AG04450 (cell line): ENCODE results near the gene PPOX. TPM values are rescaled to one million over a fixed set of nuclear protein-coding genes. Genes with fewer than 3 reads are reported as not detected.

Experiments
- CTCF ChIA-PET: fragments of 300-600, 350-600 bp; formaldehyde crosslinking; extraction: SDS; loops from one replicate; lab custom pipeline; 2022; ENCODE audit warnings: antibody characterized with exemption, inconsistent platforms; lab: Charles Lee
- POLR2A ChIA-PET: fragments of 350-600 bp; formaldehyde crosslinking; extraction: SDS; loops from one replicate; lab custom pipeline; 2021; ENCODE audit warnings: antibody characterized with exemption, inconsistent platforms; lab: Yijun Ruan, JAX
- DNase-seq: peaks from one replicate; pipeline ENCODE4 v3.0.0-alpha.2; 2011; ENCODE audit warnings: low read depth, low spot score
- H3K27ac ChIP-seq: one replicate; pipeline ENCODE4 v1.5.1; 2012; ENCODE audit warnings: low read depth, low read length, control low read depth
- H3K27me3 ChIP-seq: one replicate; pipeline ENCODE4 v1.6.0; 2012; ENCODE audit warnings: low read length; ENCODE audit not compliant: control insufficient read depth, insufficient read depth
- H3K4me3 ChIP-seq: 2 replicates; pipeline ENCODE4 v1.5.1; 2011; ENCODE audit warnings: mild to moderate bottlenecking, low read depth, low read length, control low read depth
- H3K9me3 ChIP-seq: 2 replicates; pipeline ENCODE4 v1.5.1; 2012; ENCODE audit warnings: low read length; ENCODE audit not compliant: control insufficient read depth, insufficient read depth
- CTCF ChIP-seq: IDR thresholded peaks from 2 replicates; pipeline ENCODE4 v1.5.1; 2011; ENCODE audit warnings: low read depth, low read length, control low read depth, inconsistent platforms
- polyA plus RNA-seq: library from polyadenylated mRNA; depleted of rRNA; stranded (reverse); fragments of >200 nt; gene quantifications from 2 replicates; pipeline ENCODE4 v1.2.3, GENCODE V29; 2011

The PPOX gene
- polyA plus RNA-seq, 1 experiment = 9.8 TPM

- POLR2A ChIA-PET = interaction anchor here (0.9 to 1.3 kb wide), 4 partner anchors 13 to 49 kb away, joined by 3 to 5 read pairs (median 4); partner anchors contain the start of genes DEDD, NIT1, PFDN2 and UFC1
- Histone ChIP-seq H3K27me3 (no peaks in the 10 kb centered on the region), H3K27ac (peak overlapping the region; percentile 93), H3K9me3 (no peaks in the 10 kb centered on the region; the same call in 1 of the 2 replicates), H3K4me3 (peak overlapping the region; percentile 86)
- TF ChIP-seq CTCF = no peak
- no peak for DNase-seq
- CTCF ChIA-PET = interaction anchor here (1.0 to 2.6 kb wide), 12 partner anchors 12 to 215 kb away, joined by 3 to 24 read pairs (median 6); partner anchors contain the start of genes DEDD, KLHDC9, TOMM40L and UFC1
Observed at GRCh38 chr1:161166669-161167548, 683 bp downstream of the PPOX start.

GRCh38 chr1:161168906-161169305 lies 2.7 kb downstream of the PPOX start:
- H3K9me3 ChIP-seq = no peaks in the 10 kb centered on the region; the same call in 1 of the 2 replicates
- no peak overlapping the region for H3K4me3 ChIP-seq
- ChIA-PET POLR2A (no interaction called here), CTCF (no interaction called here)
- TF ChIP-seq CTCF = no peak
- no peak overlapping the region for H3K27ac ChIP-seq
- DNase-seq = no peak
- no peaks in the 10 kb centered on the region for H3K27me3 ChIP-seq

- H3K27me3 ChIP-seq = no peaks in the 10 kb centered on the region
- ChIA-PET POLR2A (no interaction called here), CTCF (interaction anchor here (0.9 to 2.8 kb wide), 5 partner anchors 11 to 211 kb away, joined by 3 to 7 read pairs (median 5); no protein-coding TSS in a partner anchor)
- H3K9me3 ChIP-seq = no peaks in the 10 kb centered on the region; the same call in 1 of the 2 replicates
- peak; percentile 22; the same call in 1 of the 2 replicates for TF ChIP-seq CTCF
- no peak overlapping the region for H3K4me3 ChIP-seq
- DNase-seq = no peak
- H3K27ac ChIP-seq = no peak overlapping the region
Observed at GRCh38 chr1:161171191-161171590, 5.0 kb downstream of the PPOX start.

- DNase-seq = no peak
- no peak for TF ChIP-seq CTCF
- H3K27ac ChIP-seq = no peak overlapping the region
Observed at GRCh38 chr1:161171696-161172095, 5.5 kb downstream of the PPOX start.

More at GRCh38 chr1:161171696-161172095, 5.5 kb downstream of the PPOX start:
- H3K4me3 ChIP-seq = no peak overlapping the region
- ChIA-PET CTCF (interaction anchor here (1.1 to 2.8 kb wide), 3 partner anchors 10 to 210 kb away, joined by 4 to 7 read pairs (median 6); no protein-coding TSS in a partner anchor), POLR2A (no interaction called here)
- H3K9me3 ChIP-seq = no peaks in the 10 kb centered on the region; the same call in 1 of the 2 replicates
- H3K27me3 ChIP-seq = no peaks in the 10 kb centered on the region
